CD14-positive monocyte (primary cell): ENCODE measurements around the gene FAM228B. TPM values are rescaled to one million over a fixed set of nuclear protein-coding genes. Genes with fewer than 3 reads are reported as not detected.

Experiments used
- DNase-seq, 3 donors: peaks; one replicate each; pipeline ENCODE4 v3.0.0-alpha.2; 2011 to 2022
- H2AFZ ChIP-seq: 2 replicates; pipeline ENCODE4 v1.6.0; 2012; ENCODE audit warnings: mild to moderate bottlenecking, low read depth, low read length, inconsistent platforms; ENCODE audit not compliant: insufficient read depth, poor library complexity, severe bottlenecking
- H3K27ac ChIP-seq, 2 donors: 1 replicate in 1 of 2; 2 replicates in 1 of 2; pipeline ENCODE4 v1.5.1; 2012 to 2013; ENCODE audit warnings: low read length in 2 of 2, control low read depth in 1 of 2, inconsistent platforms in 1 of 2, low read depth in 1 of 2, mild to moderate bottlenecking in 1 of 2
- H3K27me3 ChIP-seq, 2 donors: one replicate each; pipeline versions ENCODE4 v1.6.0 to v1.6.1; 2011 to 2013; ENCODE audit warnings: low read length in 2 of 2; ENCODE audit not compliant: control insufficient read depth in 2 of 2, insufficient read depth in 2 of 2
- H3K36me3 ChIP-seq, 2 donors: replicated peaks in 1 of 2; 1 replicate in 1 of 2; 2 replicates in 1 of 2; pipeline versions ENCODE4 v1.5.1 to v1.6.1; 2012 to 2013; ENCODE audit warnings: low read length in 2 of 2, control low read depth in 1 of 2, inconsistent platforms in 1 of 2, mild to moderate bottlenecking in 1 of 2; ENCODE audit not compliant: insufficient read depth in 2 of 2, control insufficient read depth in 1 of 2
- H3K4me1 ChIP-seq, 2 donors: 1 replicate in 1 of 2; 2 replicates in 1 of 2; pipeline versions ENCODE4 v1.5.1 to v1.6.1; 2012 to 2013; ENCODE audit warnings: low read length in 2 of 2, control low read depth in 1 of 2, inconsistent platforms in 1 of 2, mild to moderate bottlenecking in 1 of 2, moderate library complexity in 1 of 2; ENCODE audit not compliant: insufficient read depth in 2 of 2, control insufficient read depth in 1 of 2
- H3K4me2 ChIP-seq: replicated peaks from 2 replicates; pipeline ENCODE3; 2012; ENCODE audit warnings: low read length, moderate library complexity, mild to moderate bottlenecking; ENCODE audit not compliant: poor library complexity, severe bottlenecking; ENCODE audit errors: extremely low read depth
- H3K4me3 ChIP-seq, 3 experiments: fragments of 200-600 bp in 1 of 3; sonication (generic) in 1 of 3; replicated peaks in 1 of 3; 1 replicate in 2 of 3; 2 replicates in 1 of 3; pipeline ENCODE4 v1.5.1; 2011 to 2013; ENCODE audit warnings: low read length in 3 of 3, mild to moderate bottlenecking in 3 of 3, control low read depth in 2 of 3, low read depth in 2 of 3, inconsistent platforms in 1 of 3, moderate library complexity in 1 of 3
- H3K79me2 ChIP-seq: 2 replicates; pipeline ENCODE4 v1.6.0; 2012; ENCODE audit warnings: mild to moderate bottlenecking, control low read depth, inconsistent platforms, low read length, moderate library complexity; ENCODE audit not compliant: insufficient read depth
- H3K9ac ChIP-seq: 2 replicates; pipeline ENCODE4 v1.6.0; 2017; ENCODE audit warnings: low read length, mild to moderate bottlenecking; ENCODE audit not compliant: insufficient read depth, poor library complexity, severe bottlenecking
- H3K9me3 ChIP-seq, 2 donors: replicated peaks in 1 of 2; 1 replicate in 1 of 2; 2 replicates in 1 of 2; pipeline versions ENCODE4 v1.5.1 to v1.6.1; 2012 to 2013; ENCODE audit warnings: low read length in 2 of 2, control low read depth in 1 of 2; ENCODE audit not compliant: control insufficient read depth in 1 of 2, insufficient read depth in 1 of 2
- H4K20me1 ChIP-seq: 2 replicates; pipeline ENCODE4 v1.6.0; 2012; ENCODE audit warnings: mild to moderate bottlenecking, low read length, control low read depth, moderate library complexity; ENCODE audit not compliant: insufficient read depth
- H3K27ac Mint-ChIP-seq, 7 donors: one replicate each; pipeline ENCODE4 v1.8.0; 2020; ENCODE audit warnings: mild to moderate bottlenecking in 7 of 7, mixed read lengths in 7 of 7, moderate library complexity in 6 of 7, inconsistent platforms in 2 of 7
- H3K27me3 Mint-ChIP-seq, 3 donors: one replicate each; pipeline ENCODE4 v1.8.0; 2021 to 2022; ENCODE audit warnings: low read depth in 3 of 3, mild to moderate bottlenecking in 3 of 3, mixed read lengths in 3 of 3, moderate library complexity in 3 of 3, inconsistent platforms in 1 of 3
- H3K36me3 Mint-ChIP-seq, 2 donors: one replicate each; pipeline ENCODE4 v1.8.0; 2020; ENCODE audit warnings: mixed read lengths in 2 of 2, inconsistent platforms in 1 of 2, mild to moderate bottlenecking in 1 of 2
- H3K4me1 Mint-ChIP-seq: one replicate; pipeline ENCODE4 v1.8.0; 2020; ENCODE audit warnings: mild to moderate bottlenecking, mixed read lengths
- H3K4me3 Mint-ChIP-seq, 2 donors: one replicate each; pipeline ENCODE4 v1.8.0; 2020; ENCODE audit warnings: mild to moderate bottlenecking in 2 of 2, mixed read lengths in 2 of 2, moderate library complexity in 1 of 2
- H3K9me3 Mint-ChIP-seq, 7 donors: one replicate each; pipeline ENCODE4 v1.8.0; 2020 to 2022; ENCODE audit warnings: mixed read lengths in 7 of 7, mild to moderate bottlenecking in 6 of 7, moderate library complexity in 6 of 7, inconsistent platforms in 2 of 7
- WGBS: methylation state at CpG from one replicate; pipeline ENCODE4 v1.1.5; 2013; ENCODE audit warnings: missing lambda C conversion rate; ENCODE audit not compliant: insufficient coverage; 5-methylcytosine and 5-hydroxymethylcytosine counted together
- intact Hi-C, 2 donors: fragments of 100-400 bp; cut with micrococcal nuclease; formaldehyde crosslinking; loops; one replicate each; pipeline versions ENCODE4 v1.15.0 to v1.15.1; 2023
- polyA plus RNA-seq, 3 donors: library from polyadenylated mRNA; depleted of rRNA in 1 of 3; unstranded in 2 of 3; stranded (reverse) in 1 of 3; fragments of 300-500 nt in 2 of 3; fragments of >200 nt in 1 of 3; fragmentation: Illumina TruSeq in 2 of 3; gene quantifications; 1 replicate in 2 of 3; 2 replicates in 1 of 3; pipeline ENCODE4 v1.2.3, GENCODE V29; 2012 to 2021
- TF ChIP-seq, protein P1 (sequence below): fragments of 200-600 bp; IDR thresholded peaks from one replicate; pipeline ENCODE4 v1.8.0; 2022; ENCODE audit warnings: antibody characterized with exemption, mild to moderate bottlenecking

Gene FAM228B
- polyA plus RNA-seq, 3 donors: 6.5 to 16.1 (median 7.5) TPM

DNA sequence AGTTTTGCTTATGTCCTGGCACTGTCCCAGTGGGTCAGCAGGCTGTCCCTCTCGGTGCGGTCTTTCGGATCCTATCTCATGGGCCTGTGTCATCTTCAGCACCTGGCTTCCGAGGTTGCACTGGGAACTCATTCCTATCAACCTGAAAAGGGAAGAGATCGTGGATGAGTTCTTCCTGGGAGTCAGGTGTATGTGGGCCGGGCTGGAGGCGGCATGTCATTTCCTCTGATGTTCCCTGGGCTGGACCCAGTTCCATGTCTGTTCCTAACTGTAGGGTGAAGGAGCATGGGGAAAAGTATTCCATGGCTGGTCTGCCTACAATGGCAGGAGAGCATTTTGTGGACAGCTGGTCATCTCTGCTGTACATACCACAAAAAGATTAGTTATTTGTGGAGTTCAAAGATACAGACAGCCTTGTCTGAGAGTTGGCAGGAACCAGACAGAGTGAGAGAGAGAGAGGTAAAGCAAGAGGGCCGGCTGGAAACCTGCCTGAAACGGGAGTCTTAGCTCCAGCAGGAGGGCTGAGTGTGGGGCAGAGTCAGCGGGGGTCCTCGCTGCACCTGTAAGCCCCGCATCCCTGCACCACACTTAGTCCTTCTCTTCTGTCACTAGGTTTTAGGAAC is 76.8 kb downstream of the FAM228B start:
- TF ChIP-seq, protein P1, sequence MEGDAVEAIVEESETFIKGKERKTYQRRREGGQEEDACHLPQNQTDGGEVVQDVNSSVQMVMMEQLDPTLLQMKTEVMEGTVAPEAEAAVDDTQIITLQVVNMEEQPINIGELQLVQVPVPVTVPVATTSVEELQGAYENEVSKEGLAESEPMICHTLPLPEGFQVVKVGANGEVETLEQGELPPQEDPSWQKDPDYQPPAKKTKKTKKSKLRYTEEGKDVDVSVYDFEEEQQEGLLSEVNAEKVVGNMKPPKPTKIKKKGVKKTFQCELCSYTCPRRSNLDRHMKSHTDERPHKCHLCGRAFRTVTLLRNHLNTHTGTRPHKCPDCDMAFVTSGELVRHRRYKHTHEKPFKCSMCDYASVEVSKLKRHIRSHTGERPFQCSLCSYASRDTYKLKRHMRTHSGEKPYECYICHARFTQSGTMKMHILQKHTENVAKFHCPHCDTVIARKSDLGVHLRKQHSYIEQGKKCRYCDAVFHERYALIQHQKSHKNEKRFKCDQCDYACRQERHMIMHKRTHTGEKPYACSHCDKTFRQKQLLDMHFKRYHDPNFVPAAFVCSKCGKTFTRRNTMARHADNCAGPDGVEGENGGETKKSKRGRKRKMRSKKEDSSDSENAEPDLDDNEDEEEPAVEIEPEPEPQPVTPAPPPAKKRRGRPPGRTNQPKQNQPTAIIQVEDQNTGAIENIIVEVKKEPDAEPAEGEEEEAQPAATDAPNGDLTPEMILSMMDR: no peak

DNA sequence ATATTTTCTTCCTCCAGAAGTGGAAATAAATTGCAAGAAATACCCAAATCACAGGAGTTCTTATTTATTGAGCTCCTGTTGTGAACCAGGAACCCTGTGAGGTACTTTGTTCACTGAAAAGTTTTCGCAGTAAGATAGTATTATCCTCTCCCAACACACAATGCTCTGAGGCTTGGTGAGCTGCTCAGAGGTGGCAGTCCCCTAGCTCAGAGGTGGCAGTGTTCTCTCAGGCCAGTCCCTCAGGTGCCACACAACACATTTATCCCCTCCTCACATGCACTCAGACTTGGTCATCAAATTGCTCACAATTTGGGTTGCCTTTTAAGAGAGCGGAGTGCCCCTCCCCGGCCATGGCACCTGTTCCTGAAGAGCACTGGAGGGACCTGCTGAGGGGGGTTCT is 77.5 kb downstream of the FAM228B start:
- no peaks in the 10 kb centered on the region for H3K27me3 ChIP-seq
- no peak overlapping the region for H3K4me3 ChIP-seq
- Mint-ChIP-seq H3K9me3 (peaks cover 4 to 17% (median 8%) of the 10 kb centered on the region in 7 donors), H3K36me3 (peaks cover 47 to 54% of the 10 kb centered on the region in 2 donors), H3K27me3 (no peaks in the 10 kb centered on the region), H3K4me1 (no peaks in the 10 kb centered on the region), H3K27ac (peak overlapping the region in 1 of 7 donors; percentile 6), H3K4me3 (no peak overlapping the region)
- peaks cover 0 to 3% of the 10 kb centered on the region in 2 donors for H3K9me3 ChIP-seq
- intact Hi-C loops: no loop called here
- H3K27ac ChIP-seq: no peak overlapping the region
- TF ChIP-seq, protein P1: no peak
- peaks cover 44 to 50% of the 10 kb centered on the region in 2 donors for H3K36me3 ChIP-seq
- no peak overlapping the region for H2AFZ ChIP-seq
- H3K4me2 ChIP-seq: no peak overlapping the region
- no peak for DNase-seq
- H3K9ac ChIP-seq: no peak overlapping the region
- H3K79me2 ChIP-seq: no peaks in the 10 kb centered on the region
- WGBS: 95% methylated on average over 3 of the region's 3 CpGs
- H3K4me1 ChIP-seq: no peaks in the 10 kb centered on the region
- no peaks in the 10 kb centered on the region for H4K20me1 ChIP-seq

More for the DNA sequence above, 76.8 kb downstream of the FAM228B start:
- no peak overlapping the region for H3K4me3 ChIP-seq
- H4K20me1 ChIP-seq: no peaks in the 10 kb centered on the region
- no peak overlapping the region for H3K4me3 Mint-ChIP-seq
- no peak overlapping the region for H3K4me2 ChIP-seq
- intact Hi-C loops: no loop called here
- no peak overlapping the region for H3K27ac Mint-ChIP-seq
- 93% methylated on average over 7 of the region's 12 CpGs for WGBS
- peaks cover 7 to 17% (median 8%) of the 10 kb centered on the region in 7 donors for H3K9me3 Mint-ChIP-seq
- H3K4me1 ChIP-seq: no peaks in the 10 kb centered on the region
- H3K27ac ChIP-seq: no peak overlapping the region
- H3K9ac ChIP-seq: no peak overlapping the region
- peaks cover 41 to 48% of the 10 kb centered on the region in 2 donors for H3K36me3 Mint-ChIP-seq
- H3K79me2 ChIP-seq: no peaks in the 10 kb centered on the region
- H2AFZ ChIP-seq: no peak overlapping the region
- H3K9me3 ChIP-seq: peaks cover 0 to 3% of the 10 kb centered on the region in 2 donors
- H3K27me3 ChIP-seq: no peaks in the 10 kb centered on the region
- H3K4me1 Mint-ChIP-seq: no peaks in the 10 kb centered on the region
- no peak for DNase-seq
- no peaks in the 10 kb centered on the region for H3K27me3 Mint-ChIP-seq
- H3K36me3 ChIP-seq: peaks cover 37 to 42% of the 10 kb centered on the region in 2 donors
